GM03348 (cell line): ENCODE measurements around the gene KLHL29.

Experiments
- DNase-seq: peaks from one replicate; pipeline ENCODE4 v3.0.0; 2012; ENCODE audit warnings: low spot score

KLHL29 gene

DNA sequence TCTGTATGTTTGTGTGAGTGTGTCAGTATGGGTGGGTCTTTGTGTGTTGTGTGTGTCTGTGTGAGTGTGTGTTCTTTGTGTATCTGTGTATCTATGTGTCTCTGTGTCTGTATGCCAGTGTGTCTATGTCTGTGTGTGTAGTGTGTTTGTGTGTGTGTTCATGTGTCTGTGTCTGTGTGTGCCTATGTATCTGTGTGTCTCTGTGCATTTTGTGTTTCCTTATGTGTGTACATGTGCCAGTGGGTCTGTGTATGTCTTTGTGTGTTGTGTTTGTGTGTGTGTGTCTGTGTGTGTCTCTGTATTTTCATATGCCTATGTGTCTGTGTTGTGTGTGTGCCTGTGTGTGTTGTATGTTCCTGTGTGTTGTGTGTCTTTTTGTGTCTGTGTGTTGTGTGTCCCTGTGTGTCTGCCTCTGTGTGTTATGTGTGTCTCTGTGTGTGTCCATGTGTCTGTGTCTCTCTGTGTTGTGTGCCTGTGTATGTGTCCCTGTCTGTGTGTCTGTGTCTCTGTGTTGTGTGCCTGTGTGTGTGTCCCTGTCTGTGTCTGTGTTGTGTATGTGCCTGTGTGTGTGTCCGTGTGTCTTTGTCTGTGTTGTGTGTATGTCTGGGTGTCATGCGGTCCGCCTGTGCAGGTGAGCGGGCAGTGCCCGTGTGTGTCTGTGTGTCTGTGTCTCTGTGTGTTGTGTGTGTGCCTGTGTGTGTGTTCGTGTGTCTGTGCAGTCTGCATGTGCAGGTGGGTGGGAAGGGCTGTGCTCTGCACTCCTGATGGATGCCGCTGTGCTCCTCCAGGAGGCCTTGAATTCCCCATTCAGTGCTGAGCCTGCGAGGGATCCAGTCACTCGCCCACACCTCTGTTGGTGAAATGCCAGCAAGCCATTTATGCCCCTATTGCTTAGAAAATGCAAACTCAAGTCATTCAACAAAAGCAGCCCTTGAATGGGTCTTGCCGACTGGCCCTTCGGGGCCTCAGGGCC, 37.4 kb downstream of the KLHL29 start:
- no peak for DNase-seq

GRCh38 chr2:23423062-23423872, 38.3 kb downstream of the KLHL29 start:
- DNase-seq: no peak

DNA sequence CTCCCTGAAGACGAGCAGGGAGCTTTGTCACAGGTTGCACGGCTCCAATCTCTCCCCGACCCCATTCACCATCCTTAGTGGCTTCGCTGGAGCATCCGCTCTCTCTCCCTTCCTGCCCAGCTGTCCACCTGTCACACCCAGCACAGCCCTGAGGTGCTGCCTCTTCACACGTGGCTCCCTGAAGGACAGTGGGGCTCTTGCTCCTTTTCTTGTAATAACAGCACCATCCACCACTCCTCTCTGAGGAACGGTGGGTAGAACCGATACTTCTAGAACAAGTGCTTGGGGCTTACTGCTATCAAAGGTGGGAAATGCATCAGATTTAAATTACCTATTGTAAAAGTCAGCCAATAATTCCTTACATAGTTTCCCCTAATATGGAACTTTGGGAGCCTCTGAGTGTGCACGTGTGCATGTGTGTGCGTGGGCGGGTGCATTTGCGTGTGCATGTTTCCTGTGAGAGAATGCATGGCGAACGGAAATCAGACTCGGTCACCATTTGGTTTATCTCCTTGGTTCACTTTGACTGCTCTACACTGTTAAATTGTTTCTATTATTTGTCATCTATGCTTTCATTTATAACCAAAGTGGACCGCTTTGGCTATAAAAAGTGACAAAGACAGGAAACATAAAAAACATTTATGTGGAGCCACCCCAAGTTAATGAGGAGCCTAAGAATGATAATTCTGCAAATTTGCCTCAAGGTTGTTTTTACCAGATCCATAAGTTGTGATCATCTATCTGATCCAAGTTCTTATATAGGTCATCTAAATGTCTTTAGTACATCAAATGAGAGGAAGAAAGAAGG, 39.1 kb downstream of the KLHL29 start:
- DNase-seq: no peak

DNA sequence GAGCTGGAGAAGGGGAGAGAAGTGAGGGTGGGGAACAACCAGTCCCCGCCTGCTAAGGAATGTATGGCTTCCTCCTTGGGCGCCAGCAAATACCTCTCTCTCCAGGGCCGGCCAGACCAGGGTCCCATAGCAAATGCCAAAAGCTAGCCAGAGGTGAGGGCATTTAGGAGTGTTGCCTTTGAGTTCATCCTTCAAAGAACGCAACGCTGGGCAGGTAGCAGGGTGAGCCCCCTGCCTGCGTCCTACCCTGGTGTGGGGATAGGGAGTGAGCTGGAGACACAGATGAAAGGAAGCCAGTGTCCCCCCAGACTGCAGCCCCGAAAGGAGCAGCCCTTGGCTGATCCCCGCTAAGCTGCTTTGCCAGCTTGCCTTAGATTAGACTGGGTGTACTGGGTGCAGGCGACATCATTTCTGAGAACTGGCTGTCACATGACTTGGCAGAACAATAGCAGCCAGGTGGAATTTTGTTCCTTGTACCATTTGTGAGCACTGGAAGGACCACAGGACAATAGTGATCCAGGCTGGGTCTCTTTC, 40.4 kb downstream of the KLHL29 start:
- DNase-seq: no peak

- DNase-seq: no peak
Measured at GRCh38 chr2:23425885-23426262, 40.9 kb downstream of the KLHL29 start.

DNA sequence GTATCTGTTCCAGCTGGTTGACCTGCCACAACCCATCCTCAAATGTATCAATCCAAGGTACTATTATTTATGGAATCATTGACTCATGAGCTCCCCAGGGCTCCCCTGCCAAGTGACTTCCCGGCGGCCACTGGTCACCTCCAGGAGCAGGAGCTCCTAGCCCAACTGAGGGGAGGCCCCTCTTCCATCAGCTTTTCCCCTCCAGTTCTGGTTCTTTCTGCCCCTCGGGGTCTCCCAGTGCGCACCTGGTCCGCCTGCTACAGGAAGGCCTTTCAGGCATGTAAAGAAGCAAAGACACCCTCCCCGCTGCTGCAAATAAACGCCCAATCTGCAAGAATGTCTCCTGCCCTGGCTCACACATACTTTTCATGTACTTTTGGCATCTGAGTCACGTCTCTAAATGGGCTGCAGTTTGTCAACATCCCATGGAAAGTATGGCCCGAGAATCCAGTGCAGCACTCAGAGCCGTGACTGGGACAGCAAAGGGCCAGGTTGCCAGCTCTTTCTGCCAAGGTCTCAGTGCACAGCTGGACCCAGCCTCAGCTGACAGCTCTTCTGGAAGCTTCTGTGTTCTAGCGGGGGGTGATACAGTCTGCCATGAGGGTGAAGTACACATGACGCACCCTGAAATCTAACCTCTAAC, 41.4 kb downstream of the KLHL29 start:
- peak; percentile 74 for DNase-seq

DNA sequence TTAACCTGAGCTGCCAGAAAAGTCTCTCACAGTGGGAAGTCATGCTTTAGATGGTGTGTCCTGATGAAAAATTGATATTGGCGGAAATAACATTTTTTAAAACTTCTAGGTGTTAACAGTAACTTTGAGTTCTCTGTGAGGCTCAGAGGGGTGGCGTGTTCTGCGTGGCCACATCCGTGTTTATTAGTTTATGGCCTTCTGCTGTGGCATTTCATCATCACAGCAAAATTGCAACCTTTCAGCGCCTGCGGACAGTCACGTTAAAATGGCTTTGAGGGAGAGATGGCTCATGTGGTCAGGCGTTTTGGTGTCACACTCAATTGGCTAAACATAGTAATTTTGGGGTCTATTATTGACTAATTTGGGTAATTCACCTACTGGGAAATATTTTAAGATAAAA, 42.4 kb downstream of the KLHL29 start:
- DNase-seq: no peak

GRCh38 chr2:23427976-23428375, 43.0 kb downstream of the KLHL29 start:
- no peak for DNase-seq

GRCh38 chr2:23429036-23429435, 44.1 kb downstream of the KLHL29 start:
- DNase-seq: no peak

DNA sequence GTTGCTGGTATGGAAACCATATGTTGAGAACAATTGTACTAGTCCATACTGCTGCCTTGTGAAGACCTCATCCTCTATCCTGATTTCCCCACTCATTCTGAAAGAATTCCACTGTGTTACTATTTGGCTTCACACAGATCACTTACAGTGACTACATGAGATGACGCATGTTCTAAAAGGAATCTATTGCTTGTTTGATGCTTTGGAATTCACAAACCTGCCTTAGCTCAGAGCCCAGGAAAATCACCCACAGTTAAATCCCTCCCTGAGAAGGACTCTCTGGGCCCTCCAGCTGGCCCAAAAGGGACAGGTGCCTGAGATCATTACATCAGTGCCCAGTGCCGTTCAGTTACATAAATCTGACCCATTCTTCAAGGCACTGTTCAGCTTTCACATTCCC, 45.3 kb downstream of the KLHL29 start:
- peak; percentile 63 for DNase-seq

- DNase-seq: no peak
Measured at GRCh38 chr2:23432531-23432930, 47.6 kb downstream of the KLHL29 start.

DNA sequence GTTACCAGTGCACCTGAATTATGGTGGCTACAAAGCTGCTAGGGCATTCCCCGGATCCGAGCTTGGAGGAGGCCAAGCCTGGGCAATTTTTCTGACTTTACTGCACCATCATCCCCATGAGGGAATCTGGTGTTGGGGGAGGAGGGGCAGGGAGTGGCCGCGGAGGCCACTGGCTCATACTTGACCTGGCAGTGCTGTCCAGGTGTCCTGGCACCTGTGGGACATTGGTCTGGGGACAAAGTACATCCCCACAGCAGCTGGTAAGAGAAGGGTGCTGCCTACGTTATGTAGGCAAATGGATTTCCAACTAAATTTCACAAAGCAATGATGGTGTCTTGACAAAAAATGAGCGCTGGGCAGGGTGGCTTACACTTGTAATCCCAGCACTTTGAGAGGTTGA, 48.3 kb downstream of the KLHL29 start:
- DNase-seq: no peak

GRCh38 chr2:23434721-23435121, 49.7 kb downstream of the KLHL29 start:
- DNase-seq: no peak

DNA sequence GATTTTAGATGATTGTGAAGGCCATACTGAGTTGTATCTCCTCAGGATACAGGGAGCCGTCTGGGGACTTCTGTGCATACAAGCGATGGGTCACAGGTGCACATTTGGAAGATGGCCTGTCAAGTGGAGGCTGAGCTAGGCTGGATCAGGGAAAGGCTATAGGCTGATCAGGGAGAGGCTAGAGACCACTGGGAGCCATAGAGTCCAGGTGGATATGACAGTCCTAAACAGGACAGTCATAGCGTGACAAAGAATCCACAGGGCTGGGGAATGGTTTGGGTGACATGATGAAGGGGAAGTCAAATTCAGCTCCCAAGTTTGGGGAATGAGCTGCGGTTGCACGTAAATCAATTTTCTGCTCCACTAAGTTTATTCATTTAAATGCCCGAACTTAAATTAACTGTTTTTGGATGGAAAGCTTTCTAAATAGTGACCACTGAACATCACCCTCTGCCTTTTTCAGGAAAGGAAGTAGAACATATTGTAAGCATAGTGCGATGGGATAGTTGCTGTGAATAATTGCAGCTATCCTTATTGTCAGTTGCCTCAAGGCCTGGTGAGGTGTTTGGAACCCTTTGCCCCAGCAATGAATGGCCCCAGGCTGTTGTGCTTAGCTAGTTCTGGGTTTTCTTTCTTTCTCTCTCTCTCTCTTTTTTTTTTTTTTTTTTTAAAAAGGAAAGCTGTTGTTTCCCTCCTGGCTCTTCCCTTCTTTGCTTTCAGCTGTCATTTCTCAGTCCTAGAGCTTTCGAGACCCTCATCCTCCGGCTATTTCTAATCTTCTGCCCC, 50.5 kb downstream of the KLHL29 start:
- no peak for DNase-seq

- peak; percentile 34 for DNase-seq
Measured at GRCh38 chr2:23436346-23437098, 51.5 kb downstream of the KLHL29 start.

- no peak for DNase-seq
Measured at GRCh38 chr2:23441414-23441813, 56.4 kb downstream of the KLHL29 start.

- peak; percentile 32 for DNase-seq
Measured at GRCh38 chr2:23445450-23445868, 60.5 kb downstream of the KLHL29 start.

DNA sequence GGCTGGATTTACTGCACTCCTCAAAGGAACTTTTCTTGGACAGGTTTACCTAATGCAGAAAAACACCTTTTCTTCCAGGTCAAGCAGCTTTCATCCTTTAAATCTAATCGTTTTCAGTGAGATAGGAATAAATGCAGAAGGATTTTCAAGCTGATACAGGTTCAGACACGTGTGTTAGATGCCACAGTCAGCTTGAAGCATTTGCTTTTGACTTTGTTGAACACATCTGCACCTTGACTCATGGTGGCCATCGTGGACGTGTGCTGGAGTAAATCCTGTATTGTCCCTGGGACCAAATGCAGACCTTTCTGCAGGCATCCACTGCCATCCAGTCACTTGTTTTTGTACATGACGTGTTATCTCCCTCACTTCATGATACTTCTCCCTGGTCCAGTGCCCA, 61.9 kb downstream of the KLHL29 start:
- no peak for DNase-seq

DNA sequence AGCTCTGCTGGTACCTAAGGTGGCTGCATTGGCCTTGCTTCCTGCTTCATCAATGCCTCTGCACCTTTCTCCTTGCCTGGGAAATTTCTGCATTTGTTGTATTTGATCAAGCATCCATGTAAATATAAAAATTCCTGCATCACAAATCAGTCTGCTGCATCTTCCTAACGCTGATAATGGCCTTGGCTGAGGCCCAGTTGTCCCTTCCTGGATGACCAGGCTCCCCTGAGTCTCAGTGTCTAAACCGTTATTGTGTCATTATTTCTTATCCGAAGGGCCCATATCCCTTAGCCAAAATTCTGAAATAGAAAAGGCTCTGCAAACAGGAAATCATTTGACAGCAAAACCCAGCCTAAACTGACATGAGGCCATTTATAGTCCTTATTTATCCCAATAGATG, 62.4 kb downstream of the KLHL29 start:
- DNase-seq: no peak

GRCh38 chr2:23448906-23449305, 63.9 kb downstream of the KLHL29 start:
- no peak for DNase-seq
